GM18868 (cell line): ENCODE measurements around the gene NABP2.
"Not testable (repeated sequence)": the region's sequence is repeated elsewhere in the genome, so short reads cannot be mapped to it uniquely, and the experiment has no call there.

Experiments
- ATAC-seq: cut with Tn5 transposase; IDR thresholded peaks from one replicate; pipeline ENCODE4 v1.9.1; 2021; ENCODE audit warnings: mild to moderate bottlenecking, moderate library complexity; ENCODE audit not compliant: unreplicated experiment

The NABP2 gene

GRCh38 chr12:56243731-56244181 is 19.6 kb downstream of the NABP2 start:
- ATAC-seq: no peak

GRCh38 chr12:56244494-56244893 is 20.4 kb downstream of the NABP2 start:
- no peak for ATAC-seq

DNA sequence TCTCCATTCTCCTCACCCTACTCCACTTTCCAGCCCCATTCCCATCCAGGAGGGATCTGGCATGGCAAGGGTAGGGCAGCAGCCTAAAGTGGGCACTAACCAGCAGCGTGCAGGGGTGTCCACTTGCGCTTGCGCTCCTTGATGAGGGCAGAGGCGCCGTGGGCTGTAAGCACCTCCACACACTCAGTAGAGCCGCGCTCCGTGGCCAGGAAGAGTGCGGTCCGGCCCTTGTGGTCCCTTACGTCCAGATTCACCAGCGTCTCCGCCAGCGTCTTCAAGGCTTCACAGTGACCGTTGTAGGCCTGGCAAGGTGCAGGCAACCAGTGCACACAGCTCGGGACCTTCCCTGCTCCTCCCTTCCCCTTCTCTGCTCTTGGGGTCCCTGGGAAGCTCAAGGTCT is 23.8 kb downstream of the NABP2 start:
- ATAC-seq: no peak

GRCh38 chr12:56248711-56249110 is 24.6 kb downstream of the NABP2 start:
- no peak for ATAC-seq

GRCh38 chr12:56252649-56253048 is 28.5 kb downstream of the NABP2 start:
- ATAC-seq: no peak

DNA sequence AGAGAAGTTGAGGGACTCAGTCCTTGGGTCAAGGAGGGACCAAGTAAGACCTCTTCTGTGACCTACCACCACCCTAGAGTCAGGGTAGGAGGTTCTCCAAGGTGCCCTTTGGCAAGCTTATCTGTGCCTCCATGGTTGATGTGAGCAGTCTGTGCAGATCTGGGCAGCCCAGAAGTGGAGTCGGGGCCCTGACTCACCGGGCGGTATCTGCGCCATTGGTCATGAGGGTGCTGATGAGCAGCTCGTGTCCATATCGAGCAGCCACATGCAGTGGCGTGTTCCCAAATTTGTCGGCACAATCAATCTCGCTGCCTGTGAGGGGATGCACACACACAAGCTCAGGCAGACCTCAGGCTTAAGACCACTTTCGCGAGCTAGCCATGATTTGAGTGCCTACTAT is 28.9 kb downstream of the NABP2 start:
- no peak for ATAC-seq

DNA sequence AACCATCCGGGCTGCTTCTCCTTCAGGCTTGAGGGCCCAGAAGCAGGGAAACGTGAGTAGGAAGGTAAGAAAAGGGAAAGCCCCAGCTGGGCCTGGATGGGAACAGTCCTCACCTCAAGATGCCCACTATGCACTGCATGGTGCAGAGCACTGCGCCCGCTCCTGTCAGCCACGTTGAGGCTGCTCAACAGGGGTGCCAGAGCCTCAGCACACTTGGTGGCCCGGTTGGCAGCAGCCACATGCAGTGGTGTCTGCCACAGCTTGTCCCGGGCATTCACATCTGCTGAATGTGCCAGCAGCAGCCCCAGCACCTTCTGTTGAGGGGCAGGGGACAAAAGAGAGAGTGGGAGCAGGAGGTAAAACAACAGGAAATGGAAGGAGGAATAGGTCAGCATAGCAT is 31.5 kb downstream of the NABP2 start:
- no peak for ATAC-seq

- ATAC-seq: no peak
Observed at GRCh38 chr12:56256326-56256960, 32.3 kb downstream of the NABP2 start.

GRCh38 chr12:56257071-56257470 is 32.9 kb downstream of the NABP2 start:
- no peak for ATAC-seq

GRCh38 chr12:56257491-56258067 is 33.4 kb downstream of the NABP2 start:
- ATAC-seq: no peak

DNA sequence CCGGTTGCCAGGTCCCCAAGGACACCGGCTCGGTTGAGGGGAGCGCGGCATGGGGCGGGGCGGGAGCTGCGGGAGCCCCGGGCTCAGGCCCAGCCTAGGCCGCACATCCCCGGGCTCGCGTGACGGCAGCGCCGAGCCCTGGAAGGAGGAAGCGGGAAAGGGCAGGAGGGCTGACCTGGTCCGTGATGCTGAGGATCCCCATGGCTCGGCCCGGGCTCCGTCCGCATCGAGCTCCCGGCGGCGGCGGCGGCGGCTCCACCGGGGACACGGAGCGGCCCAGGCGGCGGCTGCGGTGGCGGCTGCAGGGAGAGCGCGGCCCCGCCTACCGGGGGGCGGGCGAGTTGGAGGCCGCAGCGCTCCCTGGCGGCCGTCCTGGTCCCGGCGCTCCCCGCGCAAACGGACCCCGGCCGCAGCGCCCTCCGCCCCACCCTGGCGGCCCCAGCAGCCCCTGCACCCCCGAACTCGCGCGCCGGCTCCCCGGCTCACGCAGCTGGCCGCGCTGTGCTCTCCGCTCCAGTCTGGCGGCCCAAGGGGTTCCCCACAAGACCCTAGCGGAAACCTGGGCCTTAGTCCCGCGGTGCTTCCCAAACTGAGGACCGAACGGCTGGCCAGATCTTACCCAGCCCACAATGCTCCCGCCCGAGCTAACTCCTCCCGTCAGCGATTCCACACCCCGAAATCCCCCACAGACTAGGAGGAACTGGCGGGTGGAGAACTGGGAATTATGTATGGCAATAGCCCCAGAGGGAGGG is 34.1 kb downstream of the NABP2 start, which contains the start of gene ANKRD52:
Gene ANKRD52, minus strand, starts transcription at position 317 of the 752 bp plus-strand sequence. Its CDS starts 115 bp downstream, at position 202.
- ATAC-seq: peak; percentile 89

GRCh38 chr12:56258820-56259183 is 34.7 kb downstream of the NABP2 start:
- ATAC-seq: no peak

GRCh38 chr12:56260380-56260779 is 36.2 kb downstream of the NABP2 start:
- no peak for ATAC-seq

DNA sequence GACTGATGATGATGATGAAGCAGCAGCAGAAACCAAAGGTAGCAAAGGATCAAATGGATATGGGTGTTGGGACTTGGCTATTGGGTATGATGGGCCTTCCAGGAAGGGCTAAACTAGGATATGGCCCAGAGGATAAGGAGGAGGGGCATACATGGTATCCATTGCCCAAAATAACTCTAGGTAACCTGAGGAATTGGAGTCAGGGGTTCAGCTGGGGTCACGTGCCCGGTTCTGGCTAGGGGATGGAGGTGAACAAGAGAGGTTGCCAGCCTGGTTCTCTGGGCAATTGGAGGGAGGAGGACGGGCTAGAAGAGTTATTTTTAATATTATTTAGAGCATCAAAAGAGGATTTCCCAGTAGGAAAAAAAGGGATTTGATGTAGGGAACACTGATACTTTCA is 36.8 kb downstream of the NABP2 start:
- no peak for ATAC-seq

GRCh38 chr12:56261503-56262232 is 37.5 kb downstream of the NABP2 start:
- ATAC-seq: no peak

DNA sequence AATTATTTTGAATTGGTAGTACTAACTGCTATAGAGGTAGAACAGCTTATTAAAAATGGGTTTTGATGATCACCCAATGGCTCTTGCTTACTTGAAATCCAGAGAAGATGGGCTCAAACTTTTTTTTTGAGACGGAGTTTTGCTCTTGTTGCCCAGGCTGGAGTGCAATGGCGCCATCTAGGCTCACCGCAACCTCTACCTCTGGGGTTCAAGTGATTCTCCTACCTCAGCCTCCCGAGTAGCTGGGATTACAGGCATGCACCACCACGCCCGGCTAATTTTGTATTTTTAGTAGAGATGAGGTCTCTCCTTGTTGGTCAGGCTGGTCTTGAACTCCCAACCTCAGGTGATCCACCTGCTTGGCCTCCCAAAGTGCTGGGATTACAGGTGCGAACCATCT is 38.8 kb downstream of the NABP2 start:
- ATAC-seq: not testable (repeated sequence)

DNA sequence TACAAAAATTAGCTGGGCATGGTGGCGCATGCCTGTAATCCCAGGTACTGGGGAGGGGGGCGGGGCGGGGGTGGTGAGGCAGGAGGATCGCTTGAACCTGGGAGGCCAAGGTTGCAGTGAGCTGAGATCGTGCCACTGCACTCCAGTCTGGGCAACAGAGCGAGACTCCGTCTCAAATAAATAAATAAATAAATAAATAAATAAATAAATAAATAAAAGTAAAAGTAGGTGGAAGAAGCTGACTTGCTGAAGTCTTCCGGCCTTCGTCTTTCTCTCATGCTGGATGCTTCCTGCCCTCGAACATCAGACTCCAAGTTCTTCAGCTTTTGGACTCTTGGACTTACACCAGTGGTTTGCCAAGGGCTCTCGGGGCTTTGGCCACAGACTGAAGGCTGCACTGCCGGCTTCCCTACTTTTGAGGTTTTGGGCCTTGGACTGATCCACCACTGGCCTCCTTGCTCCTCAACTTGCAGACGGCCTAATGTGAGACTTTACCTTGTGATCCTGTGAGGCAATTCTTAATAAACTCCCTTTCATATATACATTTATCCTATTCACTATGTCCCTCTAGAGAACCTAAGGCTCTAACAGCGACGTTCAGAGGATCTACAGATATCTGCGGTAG is 42.0 kb downstream of the NABP2 start:
- not testable (repeated sequence) for ATAC-seq

DNA sequence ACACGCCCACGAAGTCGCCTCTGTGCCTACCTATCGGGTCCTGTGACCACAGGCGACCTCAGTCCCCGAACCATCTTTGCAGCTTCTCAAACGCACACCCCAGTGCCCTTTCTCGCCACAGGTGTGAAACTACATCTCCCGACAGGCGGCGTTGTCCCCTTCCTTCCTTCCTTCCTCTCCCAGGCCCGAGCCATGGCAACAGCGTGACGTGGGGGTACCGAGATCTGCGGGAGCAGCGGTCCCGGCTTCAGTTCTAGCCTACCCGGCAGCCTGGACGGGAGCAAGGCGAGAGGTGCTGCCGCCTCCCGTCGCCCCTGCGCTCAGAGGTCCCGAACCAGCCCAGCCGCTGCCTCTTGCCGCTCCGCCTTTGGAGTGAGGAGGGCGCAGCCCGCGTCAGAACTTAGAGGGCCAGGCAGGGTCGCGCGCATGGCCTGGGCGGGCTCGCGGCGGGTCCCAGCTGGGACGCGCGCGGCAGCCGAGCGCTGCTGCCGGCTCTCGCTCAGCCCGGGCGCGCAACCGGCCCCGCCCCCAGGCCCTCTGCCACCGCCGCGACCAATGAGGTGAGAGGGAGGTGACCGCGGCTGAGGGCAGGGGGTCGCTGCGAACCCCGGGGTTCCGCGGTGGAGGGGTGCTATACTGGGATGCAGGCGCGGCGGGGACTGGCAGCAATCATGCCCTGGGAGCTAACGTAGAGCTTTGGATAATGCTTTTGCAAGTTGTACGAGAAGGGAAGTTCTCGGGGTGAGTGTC is 42.7 kb downstream of the NABP2 start, which contains the start of gene COQ10A:
Gene COQ10A, plus strand, starts transcription at position 250 of the 750 bp plus-strand sequence. Its CDS starts 177 bp downstream, at position 427.
- ATAC-seq: peak; percentile 92

DNA sequence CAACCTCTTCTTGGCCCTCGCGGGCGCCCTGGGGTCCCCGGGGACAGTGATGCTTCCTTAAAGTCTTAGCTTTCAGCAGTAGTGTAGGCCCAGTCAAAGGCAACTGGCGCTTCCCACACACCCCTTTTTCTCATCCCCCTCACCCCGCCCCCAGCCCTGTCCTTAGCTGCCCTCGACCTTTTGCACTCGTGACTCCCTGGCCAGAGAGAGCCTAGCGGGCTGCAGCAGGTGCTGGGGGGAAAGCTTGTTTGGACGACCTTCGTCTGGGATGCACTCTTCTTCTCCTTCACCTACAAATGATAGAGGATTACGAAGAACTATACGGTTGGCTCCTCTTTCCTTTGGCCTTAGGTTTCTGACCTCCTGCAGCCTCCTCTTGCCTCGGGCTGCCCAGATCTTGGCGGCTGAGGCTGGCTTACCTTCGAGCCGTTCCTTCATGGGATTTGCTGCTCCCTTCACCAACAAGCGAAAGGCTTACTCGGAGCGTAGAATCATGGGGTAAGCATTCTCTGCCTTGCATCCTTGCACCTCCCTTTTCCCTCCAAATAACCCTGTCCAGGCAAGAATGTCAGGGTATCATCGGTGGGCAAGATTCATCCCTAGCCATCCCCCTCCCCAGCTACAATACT is 43.4 kb downstream of the NABP2 start:
- ATAC-seq: peak; percentile 9

DNA sequence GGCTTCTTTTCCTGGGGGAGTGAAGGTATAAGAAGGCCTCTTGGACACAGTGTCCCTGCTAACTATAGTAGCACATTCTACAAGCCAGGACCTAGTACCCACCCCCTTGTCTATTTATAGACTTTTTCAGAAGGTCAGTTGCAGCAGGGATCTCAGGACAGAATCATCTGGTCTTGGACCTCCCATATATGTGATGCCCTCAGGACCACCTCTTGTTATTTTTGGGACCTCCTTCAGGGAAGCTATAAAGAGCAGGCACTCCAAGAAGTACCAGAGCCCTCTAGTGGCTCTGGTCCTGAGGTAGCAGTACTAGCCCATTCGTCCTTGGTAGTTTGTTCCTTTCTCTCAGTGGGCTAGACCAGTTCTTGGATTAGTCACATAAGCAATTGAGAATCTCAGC is 46.9 kb downstream of the NABP2 start:
- ATAC-seq: no peak
